GM23338 (cell line): ENCODE data around the gene NPC1.

Experiments used
- EZH2 ChIP-seq: fragments of 200-600 bp; sonication (generic); IDR thresholded peaks from one replicate; pipeline ENCODE4 v1.8.0; 2017; ENCODE audit warnings: antibody characterized with exemption, mild to moderate bottlenecking, low read depth; ENCODE audit not compliant: unreplicated experiment
- TF ChIP-seq, protein P1 (sequence below), 2 experiments: fragments of 200-600 bp in 1 of 2; sonication (generic) in 1 of 2; conservative IDR thresholded peaks; 2 replicates each; pipeline versions ENCODE4 v1.5.1 to v1.6.1; 2016 to 2017; ENCODE audit warnings: antibody characterized with exemption in 2 of 2, low read depth in 2 of 2, mild to moderate bottlenecking in 2 of 2, moderate library complexity in 1 of 2
- TF ChIP-seq, protein P2 (sequence below): IDR thresholded peaks from one replicate; pipeline ENCODE4 v1.6.1; 2018; ENCODE audit warnings: antibody characterized with exemption; ENCODE audit not compliant: unreplicated experiment

DNA sequence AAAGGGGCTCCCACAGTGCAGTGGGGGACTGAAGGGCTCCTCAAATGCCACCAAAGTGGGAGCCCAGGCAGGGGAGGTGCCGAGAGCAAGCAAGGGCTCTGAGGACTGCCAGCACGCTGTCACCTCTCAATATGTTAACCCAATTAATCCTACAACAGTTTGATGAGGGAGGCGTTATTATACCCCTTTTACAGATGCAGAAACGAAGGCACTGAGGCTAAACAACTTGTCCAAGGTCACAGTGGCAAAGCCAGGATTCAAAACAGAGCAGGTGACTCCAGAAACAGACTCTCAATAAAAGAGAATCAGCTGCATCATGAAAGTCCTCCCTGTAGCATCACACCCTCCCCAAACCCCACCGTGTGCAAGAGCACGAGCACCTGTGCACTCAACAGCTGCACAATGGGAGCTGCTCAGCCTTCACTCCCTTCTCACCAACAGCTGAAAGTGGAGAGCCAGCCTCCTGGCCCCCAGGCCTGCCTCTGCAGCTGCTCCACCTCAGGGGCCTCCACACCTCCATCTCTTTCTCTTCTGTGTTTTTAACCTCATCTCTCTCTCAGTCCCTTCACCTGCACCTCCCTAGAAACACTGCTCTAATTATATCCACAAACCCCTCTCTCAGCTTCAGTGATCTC lies 8.1 kb downstream of the NPC1 start:
- TF ChIP-seq, protein P1, sequence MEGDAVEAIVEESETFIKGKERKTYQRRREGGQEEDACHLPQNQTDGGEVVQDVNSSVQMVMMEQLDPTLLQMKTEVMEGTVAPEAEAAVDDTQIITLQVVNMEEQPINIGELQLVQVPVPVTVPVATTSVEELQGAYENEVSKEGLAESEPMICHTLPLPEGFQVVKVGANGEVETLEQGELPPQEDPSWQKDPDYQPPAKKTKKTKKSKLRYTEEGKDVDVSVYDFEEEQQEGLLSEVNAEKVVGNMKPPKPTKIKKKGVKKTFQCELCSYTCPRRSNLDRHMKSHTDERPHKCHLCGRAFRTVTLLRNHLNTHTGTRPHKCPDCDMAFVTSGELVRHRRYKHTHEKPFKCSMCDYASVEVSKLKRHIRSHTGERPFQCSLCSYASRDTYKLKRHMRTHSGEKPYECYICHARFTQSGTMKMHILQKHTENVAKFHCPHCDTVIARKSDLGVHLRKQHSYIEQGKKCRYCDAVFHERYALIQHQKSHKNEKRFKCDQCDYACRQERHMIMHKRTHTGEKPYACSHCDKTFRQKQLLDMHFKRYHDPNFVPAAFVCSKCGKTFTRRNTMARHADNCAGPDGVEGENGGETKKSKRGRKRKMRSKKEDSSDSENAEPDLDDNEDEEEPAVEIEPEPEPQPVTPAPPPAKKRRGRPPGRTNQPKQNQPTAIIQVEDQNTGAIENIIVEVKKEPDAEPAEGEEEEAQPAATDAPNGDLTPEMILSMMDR (conservative IDR thresholded peaks at IDR 0.05; ENCODE audit: low read depth in 2 of 2) = no peak
- TF ChIP-seq, protein P2, sequence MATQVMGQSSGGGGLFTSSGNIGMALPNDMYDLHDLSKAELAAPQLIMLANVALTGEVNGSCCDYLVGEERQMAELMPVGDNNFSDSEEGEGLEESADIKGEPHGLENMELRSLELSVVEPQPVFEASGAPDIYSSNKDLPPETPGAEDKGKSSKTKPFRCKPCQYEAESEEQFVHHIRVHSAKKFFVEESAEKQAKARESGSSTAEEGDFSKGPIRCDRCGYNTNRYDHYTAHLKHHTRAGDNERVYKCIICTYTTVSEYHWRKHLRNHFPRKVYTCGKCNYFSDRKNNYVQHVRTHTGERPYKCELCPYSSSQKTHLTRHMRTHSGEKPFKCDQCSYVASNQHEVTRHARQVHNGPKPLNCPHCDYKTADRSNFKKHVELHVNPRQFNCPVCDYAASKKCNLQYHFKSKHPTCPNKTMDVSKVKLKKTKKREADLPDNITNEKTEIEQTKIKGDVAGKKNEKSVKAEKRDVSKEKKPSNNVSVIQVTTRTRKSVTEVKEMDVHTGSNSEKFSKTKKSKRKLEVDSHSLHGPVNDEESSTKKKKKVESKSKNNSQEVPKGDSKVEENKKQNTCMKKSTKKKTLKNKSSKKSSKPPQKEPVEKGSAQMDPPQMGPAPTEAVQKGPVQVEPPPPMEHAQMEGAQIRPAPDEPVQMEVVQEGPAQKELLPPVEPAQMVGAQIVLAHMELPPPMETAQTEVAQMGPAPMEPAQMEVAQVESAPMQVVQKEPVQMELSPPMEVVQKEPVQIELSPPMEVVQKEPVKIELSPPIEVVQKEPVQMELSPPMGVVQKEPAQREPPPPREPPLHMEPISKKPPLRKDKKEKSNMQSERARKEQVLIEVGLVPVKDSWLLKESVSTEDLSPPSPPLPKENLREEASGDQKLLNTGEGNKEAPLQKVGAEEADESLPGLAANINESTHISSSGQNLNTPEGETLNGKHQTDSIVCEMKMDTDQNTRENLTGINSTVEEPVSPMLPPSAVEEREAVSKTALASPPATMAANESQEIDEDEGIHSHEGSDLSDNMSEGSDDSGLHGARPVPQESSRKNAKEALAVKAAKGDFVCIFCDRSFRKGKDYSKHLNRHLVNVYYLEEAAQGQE = no peak
- TF ChIP-seq EZH2 = no peak
